Pancreas (tissue), 10 donors: ENCODE data around the gene PIAS4. TPM values are rescaled to one million over a fixed set of nuclear protein-coding genes. Genes with fewer than 3 reads are reported as not detected.

ENCODE experiments used
- ATAC-seq, 4 donors: fragments of 200-7000 bp; cut with Tn5 transposase; one replicate each; pipeline versions ENCODE4 v1.8.0 to v1.9.1; 2020; ENCODE audit warnings: mild to moderate bottlenecking in 4 of 4, moderate library complexity in 4 of 4
- DNase-seq, 6 donors: peaks; one replicate each; pipeline ENCODE4 v3.0.0-alpha.2; 2020
- FAIRE-seq: peaks from 2 replicates; lab custom pipeline; 2012; peaks lifted over from hg19 to GRCh38; lab: Jason Lieb, UNC
- H3K27ac ChIP-seq, 4 donors: fragments of 200-600 bp; sonication (generic); 1 replicate in 3 of 4; 2 replicates in 1 of 4; pipeline versions ENCODE4 v1.5.0 to v1.8.0; 2020
- H3K27me3 ChIP-seq, 4 donors: fragments of 200-600 bp; one replicate each; pipeline ENCODE4 v1.8.0; 2021
- H3K36me3 ChIP-seq, 3 donors: fragments of 200-600 bp; sonication (generic) in 1 of 3; one replicate each; pipeline versions ENCODE4 v1.5.0 to v1.8.0; 2020 to 2021
- H3K4me1 ChIP-seq, 3 donors: fragments of 200-600 bp; one replicate each; pipeline ENCODE4 v1.8.0; 2021
- H3K4me3 ChIP-seq, 4 donors: fragments of 200-600 bp; sonication (generic) in 2 of 4; one replicate each; pipeline versions ENCODE4 v1.5.0 to v1.8.0; 2020 to 2021
- H3K9me3 ChIP-seq, 4 donors: fragments of 200-600 bp; one replicate each; pipeline ENCODE4 v1.8.0; 2021
- WGBS, 2 donors: extraction: QIAGEN DNeasy Blood & Tissue Kit; methylation state at CpG; one replicate each; pipeline ENCODE4 v1.1.7; 2013; 5-methylcytosine and 5-hydroxymethylcytosine counted together
- intact Hi-C, 3 donors: fragments of 100-400 bp; cut with DNase I; formaldehyde crosslinking; loops; one replicate each; pipeline versions ENCODE4 v1.11.1 to v1.14.2; 2022
- polyA plus RNA-seq, 2 donors: library from polyadenylated mRNA; stranded (reverse); fragments of 200-250 nt; gene quantifications; one replicate each; pipeline ENCODE4 v1.2.3, GENCODE V29; 2013
- total RNA-seq, 6 donors: library from RNA; stranded (reverse); fragmentation: NEBNext Ultra II Directional in 4 of 6; extraction: Animal tissue kit (Norgen Biotek cat#: 25700) in 4 of 6; gene quantifications; one replicate each; pipeline versions ENCODE4 v1.2.1 to v1.2.4, GENCODE V29; 2021 to 2023
- TF ChIP-seq, protein P1 (sequence below), 4 donors: fragments of 200-600 bp; sonication (generic) in 3 of 4; IDR thresholded peaks; one replicate each; pipeline versions ENCODE4 v1.5.0 to v1.8.0; 2021; ENCODE audit warnings: antibody characterized with exemption in 4 of 4
- donor health status: healthy with polysubstance abuse.
- donor health status: DM: no; HTN: no; CAD: no; lungs with moderate emphysema.
- donor health status: DM: no; HTN: no; CAD: no.
- donor health status: control.
- donor health status: control.
- donor health status: Bipolar disorder and iron deficiency.
- donor health status: DM: yes; HTN: yes; CAD: no.
- donor health status: DM: no; HTN: no; CAD: no.
- donor health status: DM: no; HTN: no; CAD: no.
- donor health status: DM: yes; HTN: yes; CAD: no.

PIAS4 gene
- total and polyA plus RNA-seq, 8 donors: 12.8 to 25.3 (median 15.4) TPM

GRCh38 chr19:4059453-4059871 is 51.9 kb downstream of the PIAS4 start:
- TF ChIP-seq, protein P1, sequence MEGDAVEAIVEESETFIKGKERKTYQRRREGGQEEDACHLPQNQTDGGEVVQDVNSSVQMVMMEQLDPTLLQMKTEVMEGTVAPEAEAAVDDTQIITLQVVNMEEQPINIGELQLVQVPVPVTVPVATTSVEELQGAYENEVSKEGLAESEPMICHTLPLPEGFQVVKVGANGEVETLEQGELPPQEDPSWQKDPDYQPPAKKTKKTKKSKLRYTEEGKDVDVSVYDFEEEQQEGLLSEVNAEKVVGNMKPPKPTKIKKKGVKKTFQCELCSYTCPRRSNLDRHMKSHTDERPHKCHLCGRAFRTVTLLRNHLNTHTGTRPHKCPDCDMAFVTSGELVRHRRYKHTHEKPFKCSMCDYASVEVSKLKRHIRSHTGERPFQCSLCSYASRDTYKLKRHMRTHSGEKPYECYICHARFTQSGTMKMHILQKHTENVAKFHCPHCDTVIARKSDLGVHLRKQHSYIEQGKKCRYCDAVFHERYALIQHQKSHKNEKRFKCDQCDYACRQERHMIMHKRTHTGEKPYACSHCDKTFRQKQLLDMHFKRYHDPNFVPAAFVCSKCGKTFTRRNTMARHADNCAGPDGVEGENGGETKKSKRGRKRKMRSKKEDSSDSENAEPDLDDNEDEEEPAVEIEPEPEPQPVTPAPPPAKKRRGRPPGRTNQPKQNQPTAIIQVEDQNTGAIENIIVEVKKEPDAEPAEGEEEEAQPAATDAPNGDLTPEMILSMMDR (IDR thresholded peaks at IDR 0.05): no peak
- Histone ChIP-seq H3K27ac (peak overlapping the region; percentile 66 to 93 (median 82)), H3K27me3 (no peaks in the 10 kb centered on the region), H3K9me3 (no peaks in the 10 kb centered on the region), H3K4me3 (peak overlapping the region in 1 of 4 donors; percentile 44), H3K4me1 (peaks cover 36 to 56% (median 42%) of the 10 kb centered on the region in 3 donors), H3K36me3 (peaks cover 0 to 5% (median 5%) of the 10 kb centered on the region in 3 donors)
- 70 to 76% methylated on average over 19 of the region's 19 CpGs for WGBS, 2 donors
- intact Hi-C loops: no loop called here
- FAIRE-seq: no peak
- ATAC-seq: no peak
- DNase-seq: peak in 3 of 6 donors; percentile 52 to 75 (median 58)

- WGBS, 2 donors: 45 to 47% methylated on average over 42 of the region's 42 CpGs
- FAIRE-seq (no peak), ATAC-seq (peak in 2 of 4 donors; percentile 1 to 3), DNase-seq (peak in 4 of 6 donors; percentile 50 to 81 (median 70))
- Histone ChIP-seq H3K27ac (peak overlapping the region; percentile 66 to 93 (median 82)), H3K36me3 (no peaks in the 10 kb centered on the region), H3K9me3 (no peaks in the 10 kb centered on the region), H3K4me3 (peak overlapping the region in 2 of 4 donors; percentile 34 to 44), H3K27me3 (no peaks in the 10 kb centered on the region), H3K4me1 (peaks cover 36 to 56% (median 42%) of the 10 kb centered on the region in 3 donors)
- intact Hi-C loops: no loop called here
- TF ChIP-seq, protein P1 (IDR thresholded peaks at IDR 0.05): no peak
Measured at GRCh38 chr19:4059891-4060620, 52.5 kb downstream of the PIAS4 start.

DNA sequence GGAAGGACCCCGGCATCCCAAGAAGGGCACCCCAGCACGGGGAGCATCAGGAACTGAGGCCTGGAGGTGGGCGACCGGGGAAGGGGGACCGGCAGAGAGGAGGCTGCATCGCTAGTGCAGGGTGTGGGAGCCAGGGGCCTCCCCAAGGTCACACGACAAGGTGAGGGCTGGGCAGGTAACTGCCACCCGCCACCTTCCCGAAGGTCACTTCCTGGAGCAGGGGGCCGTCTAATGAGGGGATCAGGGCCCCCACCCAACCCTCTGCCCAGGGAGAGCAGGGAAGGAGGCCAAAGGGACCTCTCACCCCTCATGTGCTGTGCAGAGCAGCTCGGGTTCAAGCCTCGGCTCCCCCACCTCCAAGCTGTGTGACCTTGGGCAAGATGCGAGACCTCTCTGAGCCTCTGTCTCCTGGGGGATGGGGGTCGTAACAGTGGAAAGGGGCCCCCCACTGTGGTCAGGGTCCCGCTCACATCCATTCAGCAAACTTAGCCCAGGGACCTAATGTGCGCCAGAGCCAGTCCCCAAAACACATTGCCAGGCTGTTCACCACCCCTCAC is 53.2 kb downstream of the PIAS4 start:
- ATAC-seq (peak in 1 of 4 donors; percentile 12), DNase-seq (peak in 5 of 6 donors; percentile 45 to 82 (median 57)), FAIRE-seq (no peak)
- Histone ChIP-seq H3K4me3 (peak overlapping the region in 3 of 4 donors; percentile 6 to 44 (median 34)), H3K27me3 (no peaks in the 10 kb centered on the region), H3K9me3 (no peaks in the 10 kb centered on the region), H3K27ac (peak overlapping the region; percentile 66 to 93 (median 82)), H3K36me3 (no peaks in the 10 kb centered on the region), H3K4me1 (peaks cover 36 to 56% (median 42%) of the 10 kb centered on the region in 3 donors)
- intact Hi-C loops: no loop called here
- TF ChIP-seq, protein P1 (IDR thresholded peaks at IDR 0.05): no peak
- 20 to 26% methylated on average over 16 of the region's 16 CpGs for WGBS, 2 donors

- Histone ChIP-seq H3K4me1 (peaks cover 36 to 56% (median 42%) of the 10 kb centered on the region in 3 donors), H3K9me3 (no peaks in the 10 kb centered on the region), H3K4me3 (peak overlapping the region in 3 of 4 donors; percentile 6 to 44 (median 34)), H3K27me3 (no peaks in the 10 kb centered on the region), H3K36me3 (no peaks in the 10 kb centered on the region), H3K27ac (peak overlapping the region; percentile 66 to 93 (median 82))
- ATAC-seq: peak; percentile 53 to 70 (median 62)
- TF ChIP-seq, protein P1 (IDR thresholded peaks at IDR 0.05): no peak
- DNase-seq: peak; percentile 89 to 95 (median 92)
- 4% methylated on average over 22 to 23 of the region's 23 CpGs for WGBS, 2 donors
- no peak for FAIRE-seq
- intact Hi-C loops: no loop called here
Measured at GRCh38 chr19:4061178-4061682, 53.7 kb downstream of the PIAS4 start.
